ENCODE measurements around the gene TRIM44.

TRIM44 gene

GRCh38 chr11:35800970-35801953 lies 138.7 kb downstream of the TRIM44 start:
- H3K4me2 ChIP-seq (ENCODE audit: low read length): no peak overlapping the region
- H3K27ac ChIP-seq: no peak overlapping the region
- no peaks in the 10 kb centered on the region for H3K9me3 ChIP-seq (ENCODE audit: control insufficient read depth, low read length)
- H3K4me1 ChIP-seq: no peaks in the 10 kb centered on the region
- TF ChIP-seq CTCF (IDR thresholded peaks at IDR 0.05): no peak
- H3K27me3 ChIP-seq (ENCODE audit: control insufficient read depth, insufficient read depth, low read length): no peaks in the 10 kb centered on the region
- no peak overlapping the region for H3K4me3 ChIP-seq (ENCODE audit: low read depth, low read length)
- H3K79me2 ChIP-seq: peaks cover 3% of the 10 kb centered on the region
- H2AFZ ChIP-seq: no peak overlapping the region
- H3K9ac ChIP-seq: no peak overlapping the region
- no peaks in the 10 kb centered on the region for H3K36me3 ChIP-seq (ENCODE audit: control insufficient read depth, insufficient read depth, low read length)

GRCh38 chr11:35802221-35802620 lies 139.6 kb downstream of the TRIM44 start:
- no peak overlapping the region for H3K9ac ChIP-seq
- TF ChIP-seq CTCF (IDR thresholded peaks at IDR 0.05): no peak
- H3K4me1 ChIP-seq: no peaks in the 10 kb centered on the region
- H3K36me3 ChIP-seq (ENCODE audit: control insufficient read depth, insufficient read depth, low read length): no peaks in the 10 kb centered on the region
- no peak overlapping the region for H3K27ac ChIP-seq
- H3K4me3 ChIP-seq (ENCODE audit: low read depth, low read length): no peak overlapping the region
- H3K4me2 ChIP-seq (ENCODE audit: low read length): no peak overlapping the region
- no peaks in the 10 kb centered on the region for H3K27me3 ChIP-seq (ENCODE audit: control insufficient read depth, insufficient read depth, low read length)
- no peak overlapping the region for H2AFZ ChIP-seq
- H3K79me2 ChIP-seq: peaks cover 2% of the 10 kb centered on the region
- no peaks in the 10 kb centered on the region for H3K9me3 ChIP-seq (ENCODE audit: control insufficient read depth, low read length)

GRCh38 chr11:35802672-35803071 lies 140.1 kb downstream of the TRIM44 start:
- no peak for TF ChIP-seq CTCF (IDR thresholded peaks at IDR 0.05)
- H3K27me3 ChIP-seq (ENCODE audit: control insufficient read depth, insufficient read depth, low read length): no peaks in the 10 kb centered on the region

GRCh38 chr11:35803115-35803514 lies 140.5 kb downstream of the TRIM44 start:
- H3K4me3 ChIP-seq (ENCODE audit: low read depth, low read length): no peak overlapping the region
- no peaks in the 10 kb centered on the region for H3K36me3 ChIP-seq (ENCODE audit: control insufficient read depth, insufficient read depth, low read length)
- H3K79me2 ChIP-seq: no peaks in the 10 kb centered on the region
- no peaks in the 10 kb centered on the region for H3K4me1 ChIP-seq
- H2AFZ ChIP-seq: no peak overlapping the region
- H3K27me3 ChIP-seq (ENCODE audit: control insufficient read depth, insufficient read depth, low read length): no peaks in the 10 kb centered on the region
- no peak overlapping the region for H3K27ac ChIP-seq
- no peak overlapping the region for H3K9ac ChIP-seq
- no peak for TF ChIP-seq CTCF (IDR thresholded peaks at IDR 0.05)
- H3K9me3 ChIP-seq (ENCODE audit: control insufficient read depth, low read length): no peaks in the 10 kb centered on the region
- H3K4me2 ChIP-seq (ENCODE audit: low read length): no peak overlapping the region

More at GRCh38 chr11:35802672-35803071, 140.1 kb downstream of the TRIM44 start:
- Histone ChIP-seq H3K4me1 (no peaks in the 10 kb centered on the region), H2AFZ (no peak overlapping the region), H3K9ac (no peak overlapping the region), H3K4me2 (ENCODE audit: low read length) (no peak overlapping the region), H3K9me3 (ENCODE audit: control insufficient read depth, low read length) (no peaks in the 10 kb centered on the region), H3K36me3 (ENCODE audit: control insufficient read depth, insufficient read depth, low read length) (no peaks in the 10 kb centered on the region), H3K27ac (no peak overlapping the region), H3K4me3 (ENCODE audit: low read depth, low read length) (no peak overlapping the region), H3K79me2 (no peaks in the 10 kb centered on the region)
